SK-N-MC (cell line): Measurements from ENCODE around the gene MRPS24.

ENCODE experiments used
- EZH2 ChIP-seq: fragments of 200-600 bp; sonication (generic); IDR thresholded peaks from one replicate; pipeline ENCODE4 v1.6.1; 2017; ENCODE audit warnings: antibody characterized with exemption
- FOXP2 ChIP-seq: optimal IDR thresholded peaks from 2 replicates; pipeline ENCODE3; 2011; ENCODE audit warnings: mild to moderate bottlenecking, moderate library complexity; ENCODE audit not compliant: insufficient read depth; ENCODE audit errors: extremely low read length, control extremely low read depth
- POLR2AphosphoS5 ChIP-seq: IDR thresholded peaks from 2 replicates; pipeline ENCODE4 v1.6.1; 2012; ENCODE audit warnings: mild to moderate bottlenecking, low read depth, low read length, borderline replicate concordance

DNA sequence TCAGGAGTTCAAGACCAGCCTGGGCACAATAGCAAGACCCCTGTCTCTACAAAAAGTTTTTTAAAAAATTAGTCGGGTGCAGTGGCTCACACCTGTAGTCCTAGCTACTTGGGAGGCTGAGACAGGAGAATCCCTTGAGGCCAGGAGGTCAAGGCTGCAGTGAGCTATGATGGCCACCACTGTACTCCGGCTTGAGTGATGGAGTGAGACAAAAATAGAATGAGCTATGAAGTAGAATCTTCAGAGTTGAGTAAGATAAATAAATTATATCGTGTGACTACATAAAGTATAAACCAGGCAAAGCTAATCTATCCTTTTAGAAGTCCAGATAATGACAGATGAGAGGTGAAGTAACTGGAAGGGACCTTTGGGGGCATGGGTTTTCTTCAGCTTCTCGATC is 15.3 kb upstream of the MRPS24 start:
- TF ChIP-seq EZH2, result no peak
- TF ChIP-seq POLR2AphosphoS5, result no peak
- no peak for TF ChIP-seq FOXP2
